Type B pancreatic cell (in vitro differentiated cells): ENCODE results near the gene CNST. TPM values are rescaled to one million over a fixed set of nuclear protein-coding genes. Genes with fewer than 3 reads are reported as not detected.
"Not testable (repeated sequence)": the region's sequence is repeated elsewhere in the genome, so short reads cannot be mapped to it uniquely, and the experiment has no call there.

ENCODE experiments used
- DNase-seq: peaks from one replicate; pipeline ENCODE4 v3.0.0; 2021; ENCODE audit warnings: mixed read lengths; ENCODE audit not compliant: unreplicated experiment; ENCODE audit errors: extremely low spot score
- H3K27ac Mint-ChIP-seq: 2 replicates; pipeline ENCODE4 v1.8.0; 2021; ENCODE audit warnings: mild to moderate bottlenecking, mixed read lengths
- H3K27me3 Mint-ChIP-seq: 2 replicates; pipeline ENCODE4 v1.8.0; 2021; ENCODE audit warnings: mixed read lengths
- H3K36me3 Mint-ChIP-seq: 2 replicates; pipeline ENCODE4 v1.8.0; 2021; ENCODE audit warnings: mixed read lengths
- H3K4me1 Mint-ChIP-seq: one replicate; pipeline ENCODE4 v1.8.0; 2021; ENCODE audit warnings: mixed read lengths; ENCODE audit not compliant: unreplicated experiment
- H3K4me3 Mint-ChIP-seq: 2 replicates; pipeline ENCODE4 v1.8.0; 2021; ENCODE audit warnings: mild to moderate bottlenecking, mixed read lengths
- H3K9me3 Mint-ChIP-seq: 2 replicates; pipeline ENCODE4 v1.8.0; 2021; ENCODE audit warnings: mixed read lengths
- CTCF ChIP-seq: fragments of 200-600 bp; sonication (generic); conservative IDR thresholded peaks from 2 replicates; pipeline ENCODE4 v1.5.0; 2021; ENCODE audit warnings: antibody characterized with exemption, mild to moderate bottlenecking
- total RNA-seq: library from RNA; stranded (reverse); gene quantifications from 2 replicates; pipeline ENCODE4 v1.2.1, GENCODE V29; 2021; ENCODE audit warnings: low replicate concordance

CNST gene
- total RNA-seq, 1 donor from 2014 or later, result 17.9 TPM

GRCh38 chr1:246629976-246630375, 63.7 kb downstream of the CNST start:
- H3K27me3 Mint-ChIP-seq, result no peaks in the 10 kb centered on the region
- DNase-seq, result no peak
- no peaks in the 10 kb centered on the region for H3K9me3 Mint-ChIP-seq
- TF ChIP-seq CTCF, result no peak
- H3K4me3 Mint-ChIP-seq, result no peak overlapping the region
- H3K36me3 Mint-ChIP-seq, result peaks cover 24% of the 10 kb centered on the region
- H3K27ac Mint-ChIP-seq, result no peak overlapping the region
- H3K4me1 Mint-ChIP-seq, result no peaks in the 10 kb centered on the region

GRCh38 chr1:246631426-246631825, 65.2 kb downstream of the CNST start:
- DNase-seq, result no peak
- no peaks in the 10 kb centered on the region for H3K9me3 Mint-ChIP-seq
- no peaks in the 10 kb centered on the region for H3K4me1 Mint-ChIP-seq
- no peak overlapping the region for H3K4me3 Mint-ChIP-seq
- H3K27ac Mint-ChIP-seq, result no peak overlapping the region
- no peak for TF ChIP-seq CTCF
- H3K27me3 Mint-ChIP-seq, result no peaks in the 10 kb centered on the region
- peaks cover 21% of the 10 kb centered on the region for H3K36me3 Mint-ChIP-seq

GRCh38 chr1:246632281-246633168, 66.3 kb downstream of the CNST start:
- H3K27ac Mint-ChIP-seq, result peak overlapping the region; percentile 8
- no peak for DNase-seq
- H3K9me3 Mint-ChIP-seq, result no peaks in the 10 kb centered on the region
- no peaks in the 10 kb centered on the region for H3K4me1 Mint-ChIP-seq
- H3K4me3 Mint-ChIP-seq, result no peak overlapping the region
- TF ChIP-seq CTCF, result no peak
- no peaks in the 10 kb centered on the region for H3K27me3 Mint-ChIP-seq
- peaks cover 15% of the 10 kb centered on the region for H3K36me3 Mint-ChIP-seq

- DNase-seq, H3K4me3 Mint-ChIP-seq, H3K27me3 Mint-ChIP-seq, H3K9me3 Mint-ChIP-seq, H3K27ac Mint-ChIP-seq, H3K4me1 Mint-ChIP-seq: not testable (repeated sequence)
- peaks cover 15% of the 10 kb centered on the region for H3K36me3 Mint-ChIP-seq
Measured at GRCh38 chr1:246634659-246635058, 68.4 kb downstream of the CNST start.

- Mint-ChIP-seq H3K4me3 (no peak overlapping the region), H3K9me3 (no peaks in the 10 kb centered on the region), H3K4me1 (no peaks in the 10 kb centered on the region), H3K36me3 (peaks cover 15% of the 10 kb centered on the region), H3K27ac (no peak overlapping the region), H3K27me3 (no peaks in the 10 kb centered on the region)
- no peak for DNase-seq
- TF ChIP-seq CTCF, result no peak
Measured at GRCh38 chr1:246638941-246639655, 72.8 kb downstream of the CNST start.

- Mint-ChIP-seq H3K4me3 (no peak overlapping the region), H3K9me3 (no peaks in the 10 kb centered on the region), H3K27ac (no peak overlapping the region), H3K27me3 (no peaks in the 10 kb centered on the region), H3K4me1 (no peaks in the 10 kb centered on the region), H3K36me3 (peaks cover 15% of the 10 kb centered on the region)
- no peak for TF ChIP-seq CTCF
- DNase-seq, result no peak
Measured at GRCh38 chr1:246639732-246640131, 73.5 kb downstream of the CNST start.
